SU-DHL-6 (cell line): ENCODE data around the gene ITLN1.

Experiments used
- EZH2phosphoT487 ChIP-seq: fragments of 200-600 bp; sonication (generic), shearing (Covaris generic); conservative IDR thresholded peaks from 2 replicates; pipeline ENCODE4 v1.6.1; 2018; ENCODE audit warnings: mild to moderate bottlenecking, antibody characterized with exemption, low read length, moderate library complexity, mixed read lengths
- TF ChIP-seq, protein P1 (sequence below): fragments of 200-600 bp; sonication (generic); IDR thresholded peaks from one replicate; pipeline ENCODE4 v1.5.1; 2017; ENCODE audit warnings: antibody characterized with exemption, mild to moderate bottlenecking, low read length, moderate library complexity; ENCODE audit not compliant: insufficient read depth, poor library complexity, severe bottlenecking

DNA sequence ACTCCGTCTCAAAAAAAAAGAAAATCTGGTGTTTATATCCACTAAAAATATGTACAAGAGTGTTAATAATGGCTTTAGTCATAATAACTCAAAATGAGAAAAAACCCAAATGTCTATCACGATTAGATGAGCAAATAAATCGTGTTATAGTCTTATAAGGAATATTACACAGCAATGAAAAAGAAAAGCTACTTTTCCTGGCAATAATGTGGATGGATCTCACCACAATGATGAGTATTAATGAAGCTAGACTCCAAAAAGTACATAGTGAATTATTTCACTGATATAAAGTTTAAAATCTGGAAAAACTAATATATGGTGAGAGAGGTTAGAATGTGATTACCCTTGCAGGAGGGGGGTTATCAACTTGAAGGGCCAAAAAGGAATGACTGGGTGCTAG lies 32.0 kb downstream of the ITLN1 start:
- TF ChIP-seq, protein P1, sequence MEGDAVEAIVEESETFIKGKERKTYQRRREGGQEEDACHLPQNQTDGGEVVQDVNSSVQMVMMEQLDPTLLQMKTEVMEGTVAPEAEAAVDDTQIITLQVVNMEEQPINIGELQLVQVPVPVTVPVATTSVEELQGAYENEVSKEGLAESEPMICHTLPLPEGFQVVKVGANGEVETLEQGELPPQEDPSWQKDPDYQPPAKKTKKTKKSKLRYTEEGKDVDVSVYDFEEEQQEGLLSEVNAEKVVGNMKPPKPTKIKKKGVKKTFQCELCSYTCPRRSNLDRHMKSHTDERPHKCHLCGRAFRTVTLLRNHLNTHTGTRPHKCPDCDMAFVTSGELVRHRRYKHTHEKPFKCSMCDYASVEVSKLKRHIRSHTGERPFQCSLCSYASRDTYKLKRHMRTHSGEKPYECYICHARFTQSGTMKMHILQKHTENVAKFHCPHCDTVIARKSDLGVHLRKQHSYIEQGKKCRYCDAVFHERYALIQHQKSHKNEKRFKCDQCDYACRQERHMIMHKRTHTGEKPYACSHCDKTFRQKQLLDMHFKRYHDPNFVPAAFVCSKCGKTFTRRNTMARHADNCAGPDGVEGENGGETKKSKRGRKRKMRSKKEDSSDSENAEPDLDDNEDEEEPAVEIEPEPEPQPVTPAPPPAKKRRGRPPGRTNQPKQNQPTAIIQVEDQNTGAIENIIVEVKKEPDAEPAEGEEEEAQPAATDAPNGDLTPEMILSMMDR, result no peak
- TF ChIP-seq EZH2phosphoT487, result no peak
